Posterior vena cava (tissue), 2 donors: ENCODE data around the gene LRFN5. TPM values are rescaled to one million over a fixed set of nuclear protein-coding genes. Genes with fewer than 3 reads are reported as not detected.
"Not testable (repeated sequence)": the region's sequence is repeated elsewhere in the genome, so short reads cannot be mapped to it uniquely, and the experiment has no call there.

Experiments
- DNase-seq: peaks from one replicate; pipeline ENCODE4 v3.0.0-alpha.2; 2020; ENCODE audit warnings: low spot score
- intact Hi-C, 2 donors: fragments of 100-400 bp; cut with DNase I; formaldehyde crosslinking; loops; one replicate each; pipeline versions ENCODE4 v1.14.1 to v1.14.2; 2022 to 2023
- total RNA-seq, 2 donors: library from RNA; stranded (reverse); fragmentation: NEBNext Ultra II Directional; extraction: Animal tissue kit (Norgen Biotek cat#: 25700); gene quantifications; one replicate each; pipeline ENCODE4 v1.2.1, GENCODE V29; 2021
- donor health status: DM: yes; HTN: yes; CAD: no.
- donor health status: DM: yes; HTN: yes; CAD: no.

Gene LRFN5
- total RNA-seq, 2 donors from 2014 or later, result 0.38 to 0.74 TPM

DNA sequence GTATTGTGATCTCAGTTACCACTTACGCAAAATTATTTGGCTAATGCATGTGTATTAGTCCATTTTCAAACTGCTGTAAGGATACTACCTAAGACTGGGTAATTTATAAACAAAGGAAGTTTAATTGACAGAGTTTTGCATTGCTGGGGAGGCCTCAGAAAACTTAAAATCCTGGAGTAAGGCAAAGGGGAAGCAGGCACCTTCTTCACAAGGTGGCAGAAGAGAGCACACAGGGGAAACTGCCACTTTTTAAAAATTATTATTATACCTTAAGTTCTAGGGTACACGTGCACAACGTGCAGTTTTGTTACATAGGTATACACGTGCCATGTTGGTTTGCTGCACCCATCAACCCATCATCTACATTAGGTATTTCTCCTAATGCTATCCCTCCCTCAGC lies 143.9 kb downstream of the LRFN5 start:
- DNase-seq, intact Hi-C loops: not testable (repeated sequence)

GRCh38 chr14:41758011-41758665 lies 151.5 kb downstream of the LRFN5 start:
- no peak for DNase-seq
- intact Hi-C loops, result no loop called here

- intact Hi-C loops, result no loop called here
- no peak for DNase-seq
Observed at GRCh38 chr14:41761204-41761603, 154.5 kb downstream of the LRFN5 start.

- intact Hi-C loops, result no loop called here
Observed at GRCh38 chr14:41766772-41767171, 160.1 kb downstream of the LRFN5 start.

DNA sequence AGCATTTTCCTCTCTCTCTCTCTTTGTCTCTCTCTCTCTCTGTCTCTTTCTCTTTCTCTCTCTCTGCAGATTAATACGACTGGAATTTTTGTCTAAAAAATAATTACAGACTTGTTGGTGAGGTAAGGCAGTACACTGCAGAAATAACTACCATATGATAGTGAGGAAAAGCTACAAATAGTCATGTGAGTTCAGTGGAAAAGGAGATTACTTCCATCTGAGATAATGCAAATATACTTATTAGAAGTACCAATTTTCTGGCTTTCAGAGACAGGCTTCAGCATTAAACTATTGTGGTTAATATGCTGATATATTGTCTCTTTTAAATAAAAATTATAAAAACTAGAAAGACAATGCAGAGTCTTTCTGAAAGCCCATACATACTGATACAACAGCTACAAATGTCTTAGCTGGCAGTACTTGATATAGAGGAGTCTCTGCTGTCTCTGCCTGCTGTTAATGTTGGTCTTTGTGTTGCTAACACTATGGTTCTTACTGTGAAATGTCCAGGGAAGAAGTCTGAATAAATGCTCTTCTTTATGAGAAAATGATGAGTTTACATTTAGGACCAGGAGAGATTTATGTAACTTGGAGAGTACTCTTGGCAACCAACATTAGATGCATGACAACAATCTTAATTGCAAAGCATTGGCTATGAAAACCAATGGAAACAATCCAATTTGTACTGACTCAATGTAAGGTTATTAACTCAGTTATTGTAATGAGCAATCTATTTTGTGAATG lies 167.0 kb downstream of the LRFN5 start:
- intact Hi-C loops, result no loop called here
- no peak for DNase-seq

More at GRCh38 chr14:41766772-41767171, 160.1 kb downstream of the LRFN5 start:
- DNase-seq, result no peak

GRCh38 chr14:41782511-41782910 lies 175.8 kb downstream of the LRFN5 start:
- intact Hi-C loops, result no loop called here
- no peak for DNase-seq

DNA sequence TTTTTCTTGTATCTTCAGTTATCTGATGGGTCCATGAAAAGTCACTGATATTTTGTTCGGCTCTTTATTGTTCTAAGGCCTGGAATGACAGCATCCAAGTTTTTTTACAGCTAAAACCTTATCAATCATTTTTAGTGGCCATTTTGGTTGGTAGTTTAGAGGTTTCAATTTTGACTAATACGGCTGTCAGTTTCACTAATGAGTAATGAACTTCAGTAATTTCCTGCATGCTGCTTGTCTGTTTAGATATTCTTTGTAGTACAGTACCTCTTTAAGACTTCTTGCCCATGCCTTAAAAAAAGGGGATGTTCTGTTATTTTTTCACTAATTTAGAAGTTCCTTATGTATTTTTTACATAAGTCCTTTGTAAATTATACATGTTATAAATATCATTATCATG lies 176.7 kb downstream of the LRFN5 start:
- no peak for DNase-seq
- intact Hi-C loops, result no loop called here

DNA sequence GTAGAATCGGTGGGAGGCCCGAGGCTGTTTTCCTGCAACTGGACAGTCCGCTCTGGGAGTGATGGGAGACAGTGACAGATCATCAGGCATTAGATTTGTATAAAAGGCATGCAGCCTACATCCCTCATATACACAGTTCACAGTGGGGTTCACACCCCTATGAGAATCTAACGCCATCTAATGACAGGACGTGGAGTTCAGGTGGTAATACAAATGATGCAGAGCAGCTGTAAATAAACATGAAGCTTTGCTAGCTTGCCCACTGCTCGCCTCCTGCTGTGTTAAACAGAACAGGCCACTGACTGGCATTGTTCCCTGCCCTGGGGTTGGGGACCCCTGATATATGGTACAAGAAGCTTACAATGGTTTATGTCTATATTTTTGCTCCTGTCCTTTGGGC lies 179.0 kb downstream of the LRFN5 start:
- no peak for DNase-seq
- intact Hi-C loops, result no loop called here

- intact Hi-C loops, result no loop called here
Observed at GRCh38 chr14:41799817-41800216, 193.1 kb downstream of the LRFN5 start.

DNA sequence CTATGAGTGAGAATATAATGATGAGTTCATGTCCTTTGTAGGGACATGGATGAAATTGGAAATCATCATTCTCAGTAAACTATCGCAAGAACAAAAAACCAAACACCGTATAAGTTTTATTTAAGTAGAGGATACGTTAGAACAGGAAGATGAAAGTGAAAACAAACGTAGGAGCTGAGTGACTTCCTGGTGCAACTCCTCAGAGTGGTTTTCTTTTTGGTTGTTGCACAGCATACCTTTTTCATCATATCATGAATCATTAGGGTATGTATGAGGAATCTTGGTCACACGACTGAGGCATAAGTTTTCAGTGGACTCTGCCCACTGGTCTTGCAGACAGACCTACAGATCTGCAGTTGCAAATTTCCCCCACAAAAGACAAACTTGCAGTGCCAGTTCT lies 199.0 kb downstream of the LRFN5 start:
- no peak for DNase-seq
- intact Hi-C loops, result no loop called here

More at GRCh38 chr14:41799817-41800216, 193.1 kb downstream of the LRFN5 start:
- DNase-seq, result no peak

- DNase-seq, result no peak
- intact Hi-C loops, result no loop called here
Observed at GRCh38 chr14:41806366-41806975, 199.8 kb downstream of the LRFN5 start.

DNA sequence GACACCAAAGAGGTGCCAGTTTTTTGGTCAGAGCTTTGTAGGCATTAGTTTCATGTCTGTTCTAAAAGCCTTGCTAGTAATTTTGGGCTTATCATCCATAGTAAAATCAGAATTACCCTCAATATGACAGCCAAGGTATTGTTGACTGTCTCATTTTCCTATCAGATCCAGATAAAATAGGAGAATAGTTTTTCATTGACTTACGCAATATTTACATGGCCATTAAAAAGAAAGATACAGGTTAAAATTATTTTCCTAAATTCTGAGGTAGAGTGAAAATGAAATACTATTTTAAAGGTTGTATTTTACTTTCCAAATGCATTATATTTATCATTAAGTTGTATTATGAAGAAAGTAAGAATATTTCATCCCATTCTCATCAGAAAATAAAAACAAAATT lies 203.7 kb downstream of the LRFN5 start:
- intact Hi-C loops, result no loop called here
- DNase-seq, result no peak

DNA sequence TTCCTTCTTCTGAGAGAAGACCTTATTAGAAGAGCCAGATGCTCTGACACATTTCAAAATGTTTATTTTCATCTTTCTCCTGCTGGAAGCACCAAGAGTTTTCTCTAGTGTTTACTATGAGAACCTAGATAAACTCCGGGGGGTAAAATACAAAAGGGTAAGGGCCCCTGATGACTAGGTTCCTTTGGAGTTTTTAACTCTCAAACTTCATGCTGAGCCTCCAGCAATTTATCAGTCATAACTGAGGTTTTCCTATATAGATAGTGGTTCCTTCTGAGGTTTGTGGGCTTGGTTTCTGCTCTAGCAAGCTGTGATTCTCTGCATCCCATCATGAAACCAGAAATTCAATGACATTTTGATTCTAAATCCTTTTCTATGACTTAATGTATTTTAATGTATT lies 210.9 kb downstream of the LRFN5 start:
- DNase-seq, result no peak
- intact Hi-C loops, result no loop called here

DNA sequence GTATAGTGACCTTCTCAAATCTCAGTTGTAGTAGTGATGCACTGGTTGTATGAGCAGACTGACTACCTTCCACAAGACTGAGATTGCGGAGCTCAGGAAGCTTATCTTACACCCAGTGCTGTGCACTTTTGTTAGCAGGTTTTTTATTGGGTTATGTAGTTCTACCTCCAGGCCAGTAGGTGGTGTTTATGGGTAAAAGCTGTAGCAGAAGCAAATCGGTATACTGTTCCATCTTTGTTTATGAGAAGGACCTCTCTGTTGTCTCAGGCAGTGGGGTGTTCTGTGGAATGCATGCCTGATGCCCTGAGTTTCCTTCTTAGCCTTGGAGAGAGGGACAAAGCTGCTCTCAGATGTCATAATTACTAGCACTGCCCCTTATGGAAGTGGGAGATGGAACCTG lies 217.8 kb downstream of the LRFN5 start:
- intact Hi-C loops, result no loop called here
- DNase-seq, result no peak

GRCh38 chr14:41825622-41826021 lies 218.9 kb downstream of the LRFN5 start:
- intact Hi-C loops, result no loop called here
- DNase-seq, result no peak

GRCh38 chr14:41830714-41831406 lies 224.2 kb downstream of the LRFN5 start:
- intact Hi-C loops, result no loop called here
- no peak for DNase-seq

GRCh38 chr14:41839661-41840060 lies 233.0 kb downstream of the LRFN5 start:
- intact Hi-C loops, result no loop called here
- DNase-seq, result no peak

DNA sequence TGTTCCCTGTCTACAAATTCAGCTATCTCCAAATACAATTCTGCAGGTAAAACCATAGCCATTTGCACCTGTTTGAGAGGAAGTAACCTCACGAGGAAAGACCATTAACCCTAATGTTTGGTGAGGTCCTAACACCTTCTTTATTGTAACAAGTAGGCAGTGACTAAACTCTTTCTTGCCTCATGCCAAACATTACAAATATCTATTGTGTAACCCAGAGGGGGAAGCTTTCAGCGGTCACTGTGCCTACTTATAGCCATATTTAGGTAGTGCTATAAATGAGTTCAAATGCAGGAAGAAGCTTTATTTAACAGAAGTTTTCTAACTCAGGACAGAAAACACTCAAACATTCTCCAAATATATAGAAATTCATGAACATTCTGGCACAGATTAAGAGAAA lies 252.7 kb downstream of the LRFN5 start:
- intact Hi-C loops, result no loop called here
- DNase-seq, result no peak

GRCh38 chr14:41860586-41860985 lies 253.9 kb downstream of the LRFN5 start:
- no peak for DNase-seq
- intact Hi-C loops, result no loop called here

DNA sequence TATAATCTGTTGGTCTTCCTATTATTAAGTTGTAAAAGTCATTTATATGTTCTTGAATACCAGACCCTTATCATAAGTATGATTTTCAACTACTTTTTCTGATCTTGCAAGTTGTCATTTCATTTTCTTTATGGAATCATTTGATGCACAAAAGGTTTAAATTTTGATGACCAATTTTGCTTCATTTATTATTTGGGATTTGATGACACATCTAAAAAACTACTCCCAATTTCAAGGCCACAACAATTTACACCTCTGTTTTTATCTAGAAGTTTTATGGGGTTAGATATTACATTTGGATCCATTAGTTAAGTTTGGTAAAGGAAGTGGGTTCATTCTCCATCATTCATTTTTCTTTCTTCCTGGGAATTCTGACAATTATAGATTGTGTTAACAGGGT lies 259.2 kb downstream of the LRFN5 start:
- intact Hi-C loops, result no loop called here
- DNase-seq, result no peak
